ENCODE measurements around the gene ICAM1. TPM values are rescaled to one million over a fixed set of nuclear protein-coding genes. Genes with fewer than 3 reads are reported as not detected.

ICAM1 gene
- polyA plus RNA-seq, 1 donor from 2014 or later = 9.2 TPM

- Mint-ChIP-seq H3K9me3 (no peaks in the 10 kb centered on the region), H3K27ac (peak within 1 kb of the TSS; percentile 44 to 95 (median 94)), H3K27me3 (no peaks in the 10 kb centered on the region), H3K4me1 (peaks cover 4 to 13% (median 8%) of the 10 kb centered on the region in 3 donors), H3K36me3 (no peaks in the 10 kb centered on the region), H3K4me3 (peak within 1 kb of the TSS; percentile 43 to 97 (median 90))
These were observed 44.7 kb downstream of the ICAM1 start, which contains the start of gene FDX2 for GRCh38 chr19:10315335-10316214. FDX2 (minus strand) TSS chr19:10316015; CDS start chr19:10315996, 19 bp downstream.

- H3K27me3 Mint-ChIP-seq = no peaks in the 10 kb centered on the region
- H3K36me3 Mint-ChIP-seq = no peaks in the 10 kb centered on the region
- H3K4me1 Mint-ChIP-seq = peaks cover 4 to 13% (median 8%) of the 10 kb centered on the region in 3 donors
- peak overlapping the region; percentile 44 to 95 (median 94) for H3K27ac Mint-ChIP-seq
- H3K9me3 Mint-ChIP-seq = no peaks in the 10 kb centered on the region
- H3K4me3 Mint-ChIP-seq = peak overlapping the region; percentile 43 to 93 (median 70)
These were observed 45.5 kb downstream of the ICAM1 start for GRCh38 chr19:10316229-10317044.

- no peaks in the 10 kb centered on the region for H3K36me3 Mint-ChIP-seq
- peaks cover 4 to 13% (median 8%) of the 10 kb centered on the region in 3 donors for H3K4me1 Mint-ChIP-seq
- H3K9me3 Mint-ChIP-seq = no peaks in the 10 kb centered on the region
- H3K4me3 Mint-ChIP-seq = peak overlapping the region in 2 of 4 donors; percentile 43 to 52
- H3K27ac Mint-ChIP-seq = peak overlapping the region in 2 of 3 donors; percentile 27 to 53
- no peaks in the 10 kb centered on the region for H3K27me3 Mint-ChIP-seq
These were observed 46.3 kb downstream of the ICAM1 start for GRCh38 chr19:10317045-10317856.

GRCh38 chr19:10317857-10318462 lies 47.0 kb downstream of the ICAM1 start:
- peak overlapping the region in 1 of 4 donors; percentile 69 for H3K4me3 Mint-ChIP-seq
- no peaks in the 10 kb centered on the region for H3K9me3 Mint-ChIP-seq
- H3K27me3 Mint-ChIP-seq = no peaks in the 10 kb centered on the region
- H3K27ac Mint-ChIP-seq = no peak overlapping the region
- no peaks in the 10 kb centered on the region for H3K36me3 Mint-ChIP-seq
- H3K4me1 Mint-ChIP-seq = peaks cover 4 to 13% (median 8%) of the 10 kb centered on the region in 3 donors

GRCh38 chr19:10318807-10319682 lies 48.1 kb downstream of the ICAM1 start:
- peaks cover 4 to 13% (median 8%) of the 10 kb centered on the region in 3 donors for H3K4me1 Mint-ChIP-seq
- H3K9me3 Mint-ChIP-seq = no peaks in the 10 kb centered on the region
- H3K36me3 Mint-ChIP-seq = no peaks in the 10 kb centered on the region
- no peak overlapping the region for H3K4me3 Mint-ChIP-seq
- no peaks in the 10 kb centered on the region for H3K27me3 Mint-ChIP-seq
- no peak overlapping the region for H3K27ac Mint-ChIP-seq

DNA sequence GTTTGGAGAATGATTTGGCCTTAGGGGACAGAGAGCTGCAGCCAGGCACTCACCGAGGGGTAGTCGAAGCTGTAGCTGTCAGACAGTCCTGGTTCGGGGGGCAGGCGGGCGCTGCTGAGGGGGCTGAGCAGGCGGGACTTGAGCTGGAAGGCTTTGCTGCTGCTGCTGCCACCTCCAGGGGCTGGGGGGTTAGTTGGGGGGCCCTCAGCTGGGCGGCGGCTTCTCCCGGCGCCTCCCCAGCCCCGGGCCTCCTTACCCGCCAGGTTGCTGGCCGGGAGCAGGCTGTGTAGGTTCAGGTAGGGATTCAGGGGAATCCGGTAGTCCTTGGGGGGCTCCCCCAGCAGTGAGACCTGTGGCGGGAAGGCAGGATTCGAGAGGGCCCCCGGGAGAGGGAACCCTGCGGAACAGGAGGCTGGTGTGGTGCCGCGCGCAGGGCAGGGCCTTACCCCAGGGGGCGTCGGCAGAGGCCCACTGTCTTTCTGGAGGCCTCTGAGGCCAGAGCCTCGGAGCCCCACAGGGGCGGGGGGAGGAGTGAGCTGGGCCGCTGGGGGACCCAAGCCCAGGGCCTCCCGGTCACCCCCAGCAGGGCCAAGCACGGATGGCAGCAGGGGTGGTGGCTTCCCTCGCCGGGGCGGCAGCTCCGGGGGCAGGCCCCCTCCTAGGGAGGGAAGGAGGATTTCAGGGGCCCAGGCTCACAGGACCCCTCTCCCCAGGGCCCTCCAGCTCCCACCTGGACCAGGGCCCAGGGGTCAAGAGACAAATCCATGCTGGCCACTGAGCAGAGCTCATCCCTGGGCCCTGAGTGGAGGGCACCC lies 49.9 kb downstream of the ICAM1 start:
- no peak overlapping the region for H3K4me3 Mint-ChIP-seq
- no peaks in the 10 kb centered on the region for H3K27me3 Mint-ChIP-seq
- peak overlapping the region in 1 of 3 donors; percentile 19 for H3K27ac Mint-ChIP-seq
- H3K4me1 Mint-ChIP-seq = peaks cover 3 to 6% (median 3%) of the 10 kb centered on the region in 3 donors
- H3K9me3 Mint-ChIP-seq = no peaks in the 10 kb centered on the region
- H3K36me3 Mint-ChIP-seq = no peaks in the 10 kb centered on the region

DNA sequence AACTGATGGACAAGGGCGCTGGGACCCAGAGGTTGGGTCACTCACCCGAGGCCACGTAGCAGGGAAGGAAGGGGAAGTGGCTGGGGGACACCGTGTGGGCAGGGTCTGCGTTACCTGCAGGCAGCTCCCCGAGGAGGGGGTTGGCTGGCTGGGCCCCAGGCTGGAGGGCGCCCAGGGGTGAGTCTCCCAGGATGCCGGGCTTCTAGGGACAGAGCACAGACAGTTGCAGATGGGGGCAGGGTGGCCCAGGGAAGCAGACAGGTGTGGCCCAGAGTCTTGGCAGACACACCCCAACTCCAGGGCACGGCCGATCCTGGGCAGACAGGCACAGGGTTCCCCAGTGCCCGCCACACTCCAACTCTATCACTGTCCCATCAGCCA lies 50.5 kb downstream of the ICAM1 start:
- Mint-ChIP-seq H3K9me3 (no peaks in the 10 kb centered on the region), H3K4me1 (no peaks in the 10 kb centered on the region), H3K36me3 (no peaks in the 10 kb centered on the region), H3K27me3 (no peaks in the 10 kb centered on the region), H3K27ac (no peak overlapping the region), H3K4me3 (no peak overlapping the region)

DNA sequence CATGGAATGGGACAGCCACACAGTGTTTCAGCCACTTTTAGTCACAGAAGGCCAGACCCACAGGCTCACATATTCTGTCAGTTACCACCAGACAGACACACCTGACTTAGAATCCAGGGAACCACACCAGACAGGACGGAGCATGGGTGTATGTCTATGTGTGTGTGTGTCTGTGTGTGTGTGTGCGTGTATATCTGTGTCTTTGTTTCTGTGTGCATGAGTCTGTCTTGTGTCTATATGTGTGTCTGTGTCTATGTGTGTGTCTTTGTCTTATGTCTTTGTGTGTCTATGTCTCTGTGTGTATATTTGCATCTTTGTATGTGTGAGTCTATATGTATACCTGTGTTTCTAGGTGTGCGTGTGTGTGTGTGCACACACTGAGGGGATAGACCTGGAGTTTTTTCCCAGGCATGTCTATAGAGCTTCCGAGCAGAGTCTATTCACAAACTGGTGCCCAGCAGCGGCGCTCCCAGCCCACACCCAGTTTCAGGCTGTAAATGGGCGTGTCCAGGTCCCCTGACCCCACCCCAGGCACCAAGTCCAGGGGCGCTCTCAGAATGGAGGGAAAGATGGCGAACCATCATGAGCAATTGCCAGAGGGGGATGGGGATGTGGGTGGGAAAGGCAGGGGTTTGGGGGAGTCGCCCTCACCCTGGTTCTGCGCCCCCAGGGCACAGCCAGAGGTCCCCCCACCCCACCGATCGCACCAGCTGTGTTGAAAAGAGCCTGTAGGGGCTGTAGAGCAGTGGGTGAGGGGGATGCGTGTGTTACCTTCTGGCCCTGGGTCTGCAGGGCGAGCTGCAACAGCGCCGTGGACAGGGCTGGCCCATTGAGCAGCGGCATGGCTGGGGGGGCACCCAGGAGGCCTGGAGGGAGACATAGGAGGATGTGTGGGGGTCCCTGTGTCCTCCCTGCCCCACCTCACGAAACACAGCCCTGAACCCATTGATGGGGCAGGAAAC lies 51.2 kb downstream of the ICAM1 start:
- H3K27me3 Mint-ChIP-seq = no peaks in the 10 kb centered on the region
- H3K4me1 Mint-ChIP-seq = no peaks in the 10 kb centered on the region
- no peaks in the 10 kb centered on the region for H3K36me3 Mint-ChIP-seq
- H3K9me3 Mint-ChIP-seq = no peaks in the 10 kb centered on the region
- H3K27ac Mint-ChIP-seq = no peak overlapping the region
- H3K4me3 Mint-ChIP-seq = no peak overlapping the region

DNA sequence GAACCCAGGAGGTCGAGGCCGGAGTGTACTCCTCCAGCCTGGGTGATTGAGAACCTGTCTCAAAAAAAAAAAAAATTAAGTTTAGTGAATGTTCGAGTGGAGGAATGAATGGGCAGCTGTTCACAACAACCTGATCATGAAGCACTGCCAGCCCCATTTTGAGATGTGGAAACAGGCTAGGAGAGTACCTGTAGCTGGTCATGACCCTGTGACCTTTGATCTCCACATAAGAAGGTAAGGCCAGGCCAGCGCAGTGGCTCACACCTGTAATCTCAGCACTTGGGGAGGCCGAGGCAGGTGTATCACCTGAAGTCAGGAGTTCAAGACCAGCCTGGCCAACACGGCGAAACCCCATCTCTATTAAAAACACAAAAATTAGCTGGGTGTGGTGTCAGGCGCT lies 54.8 kb downstream of the ICAM1 start:
- no peak overlapping the region for H3K27ac Mint-ChIP-seq
- no peaks in the 10 kb centered on the region for H3K9me3 Mint-ChIP-seq
- no peaks in the 10 kb centered on the region for H3K36me3 Mint-ChIP-seq
- H3K4me1 Mint-ChIP-seq = no peaks in the 10 kb centered on the region
- H3K27me3 Mint-ChIP-seq = no peaks in the 10 kb centered on the region
- no peak overlapping the region for H3K4me3 Mint-ChIP-seq

- Mint-ChIP-seq H3K36me3 (no peaks in the 10 kb centered on the region), H3K4me3 (peak overlapping the region in 1 of 4 donors; percentile 43), H3K9me3 (no peaks in the 10 kb centered on the region), H3K4me1 (peaks cover 3 to 7% (median 5%) of the 10 kb centered on the region in 3 donors), H3K27me3 (no peaks in the 10 kb centered on the region), H3K27ac (no peak overlapping the region)
These were observed 56.9 kb downstream of the ICAM1 start for GRCh38 chr19:10327793-10328192.

- peaks cover 10 to 15% (median 11%) of the 10 kb centered on the region in 3 donors for H3K4me1 Mint-ChIP-seq
- H3K27me3 Mint-ChIP-seq = no peaks in the 10 kb centered on the region
- no peak overlapping the region for H3K27ac Mint-ChIP-seq
- peak overlapping the region in 1 of 4 donors; percentile 43 for H3K4me3 Mint-ChIP-seq
- no peaks in the 10 kb centered on the region for H3K9me3 Mint-ChIP-seq
- H3K36me3 Mint-ChIP-seq = no peaks in the 10 kb centered on the region
These were observed 57.9 kb downstream of the ICAM1 start for GRCh38 chr19:10328558-10329429.
